HG02885 (cell line): ENCODE measurements around the gene OR13J1.
"Not testable (repeated sequence)": the region's sequence is repeated elsewhere in the genome, so short reads cannot be mapped to it uniquely, and the experiment has no call there.

ENCODE experiments used
- ATAC-seq: cut with Tn5 transposase; IDR thresholded peaks from one replicate; pipeline ENCODE4 v1.9.1; 2021; ENCODE audit warnings: mild to moderate bottlenecking; ENCODE audit not compliant: unreplicated experiment, poor library complexity

OR13J1 gene

GRCh38 chr9:35870351-35870923 is at the start of gene OR13J1:
OR13J1 (minus strand) TSS chr9:35870401; CDS start chr9:35870401, 0 bp downstream.
- ATAC-seq, result no peak

GRCh38 chr9:35919212-35920008 is 49.2 kb upstream of the OR13J1 start:
- ATAC-seq, result no peak

- no peak for ATAC-seq
These were observed 48.6 kb upstream of the OR13J1 start for GRCh38 chr9:35918780-35919179.

- no peak for ATAC-seq
These were observed 47.1 kb upstream of the OR13J1 start for GRCh38 chr9:35917261-35917660.

GRCh38 chr9:35915681-35916294 is 45.6 kb upstream of the OR13J1 start:
- no peak for ATAC-seq

- ATAC-seq, result no peak
These were observed 44.2 kb upstream of the OR13J1 start for GRCh38 chr9:35914301-35914807.

- ATAC-seq, result not testable (repeated sequence)
These were observed 43.2 kb upstream of the OR13J1 start for GRCh38 chr9:35913429-35913828.

- ATAC-seq, result no peak
These were observed 42.7 kb upstream of the OR13J1 start for GRCh38 chr9:35912791-35913400.

GRCh38 chr9:35911690-35912089 is 41.5 kb upstream of the OR13J1 start:
- ATAC-seq, result no peak

- ATAC-seq, result no peak
These were observed 40.6 kb upstream of the OR13J1 start for GRCh38 chr9:35910613-35911359.

- no peak for ATAC-seq
These were observed 39.7 kb upstream of the OR13J1 start for GRCh38 chr9:35909687-35910612.

- no peak for ATAC-seq
These were observed 39.1 kb upstream of the OR13J1 start, which contains the start of gene SPAAR for GRCh38 chr9:35909274-35909673. SPAAR (plus strand) TSS chr9:35909490; CDS start chr9:35910464, 974 bp downstream.

- no peak for ATAC-seq
These were observed 38.4 kb upstream of the OR13J1 start for GRCh38 chr9:35908504-35909125.

- ATAC-seq, result no peak
These were observed 37.7 kb upstream of the OR13J1 start for GRCh38 chr9:35907711-35908503.

- no peak for ATAC-seq
These were observed 36.9 kb upstream of the OR13J1 start for GRCh38 chr9:35906923-35907699.

GRCh38 chr9:35905912-35906679 is 35.9 kb upstream of the OR13J1 start, which contains the start of gene HRCT1:
HRCT1 (plus strand) TSS chr9:35906202; CDS start chr9:35906288, 86 bp downstream.
- no peak for ATAC-seq
